Fibroblast of lung (primary cell): ENCODE data around the gene C2.

Experiments
- EZH2 ChIP-seq: IDR thresholded peaks from 2 replicates; pipeline ENCODE4 v1.5.1; 2012; ENCODE audit warnings: low read length, control low read depth, mild to moderate bottlenecking; ENCODE audit errors: missing control alignments
- TF ChIP-seq, protein P1 (sequence below), 2 donors: IDR thresholded peaks in 1 of 2; conservative IDR thresholded peaks in 1 of 2; 1 replicate in 1 of 2; 2 replicates in 1 of 2; pipeline ENCODE4 v1.5.1; 2011 to 2012; ENCODE audit warnings: low read length in 2 of 2, control low read depth in 1 of 2, inconsistent platforms in 1 of 2, low read depth in 1 of 2, mild to moderate bottlenecking in 1 of 2

DNA sequence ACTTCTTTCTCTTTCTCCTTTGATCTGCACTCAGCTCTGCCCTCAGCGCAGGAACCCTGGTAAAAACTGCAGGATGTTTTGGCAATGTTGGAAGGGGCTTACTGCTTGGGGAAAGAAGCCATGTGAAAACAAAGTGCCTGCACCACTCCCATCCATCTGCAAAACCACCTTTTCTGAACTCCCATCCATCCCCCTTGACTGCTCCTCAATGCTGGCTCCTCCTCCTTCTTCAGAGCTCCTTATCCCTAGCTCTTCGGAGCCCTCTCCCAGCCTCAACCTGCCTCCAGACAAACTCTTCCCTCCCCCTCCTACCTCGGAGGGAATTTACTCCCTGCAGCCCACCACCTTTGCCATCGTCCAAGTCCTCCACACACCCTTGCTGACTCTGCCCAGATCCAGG, 21.4 kb upstream of the C2 start:
- TF ChIP-seq, protein P1, sequence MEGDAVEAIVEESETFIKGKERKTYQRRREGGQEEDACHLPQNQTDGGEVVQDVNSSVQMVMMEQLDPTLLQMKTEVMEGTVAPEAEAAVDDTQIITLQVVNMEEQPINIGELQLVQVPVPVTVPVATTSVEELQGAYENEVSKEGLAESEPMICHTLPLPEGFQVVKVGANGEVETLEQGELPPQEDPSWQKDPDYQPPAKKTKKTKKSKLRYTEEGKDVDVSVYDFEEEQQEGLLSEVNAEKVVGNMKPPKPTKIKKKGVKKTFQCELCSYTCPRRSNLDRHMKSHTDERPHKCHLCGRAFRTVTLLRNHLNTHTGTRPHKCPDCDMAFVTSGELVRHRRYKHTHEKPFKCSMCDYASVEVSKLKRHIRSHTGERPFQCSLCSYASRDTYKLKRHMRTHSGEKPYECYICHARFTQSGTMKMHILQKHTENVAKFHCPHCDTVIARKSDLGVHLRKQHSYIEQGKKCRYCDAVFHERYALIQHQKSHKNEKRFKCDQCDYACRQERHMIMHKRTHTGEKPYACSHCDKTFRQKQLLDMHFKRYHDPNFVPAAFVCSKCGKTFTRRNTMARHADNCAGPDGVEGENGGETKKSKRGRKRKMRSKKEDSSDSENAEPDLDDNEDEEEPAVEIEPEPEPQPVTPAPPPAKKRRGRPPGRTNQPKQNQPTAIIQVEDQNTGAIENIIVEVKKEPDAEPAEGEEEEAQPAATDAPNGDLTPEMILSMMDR (conservative IDR thresholded peaks at IDR 0.05 in 1 of 2, IDR thresholded peaks at IDR 0.05 in 1 of 2; ENCODE audit: low read depth in 1 of 2, low read length in 2 of 2): no peak
- TF ChIP-seq EZH2: no peak
